Mesenchymal stem cell (in vitro differentiated cells and primary cell): ENCODE data around the gene SLC12A4.
"Not testable (repeated sequence)": the region's sequence is repeated elsewhere in the genome, so short reads cannot be mapped to it uniquely, and the experiment has no call there.

ENCODE experiments used
- DNase-seq: peaks from one replicate; pipeline ENCODE4 v3.0.0-alpha.2; 2013
- H2AFZ ChIP-seq: one replicate; pipeline ENCODE4 v1.6.1; 2013; ENCODE audit warnings: low read depth, mild to moderate bottlenecking, control low read depth, inconsistent platforms, low read length, moderate library complexity
- H2AK5ac ChIP-seq: 2 replicates; pipeline ENCODE4 v1.6.1; 2013; ENCODE audit warnings: low read length, moderate library complexity, mild to moderate bottlenecking, inconsistent platforms; ENCODE audit not compliant: severe bottlenecking
- H2BK120ac ChIP-seq: one replicate; pipeline ENCODE4 v1.6.1; 2013; ENCODE audit warnings: low read depth, mild to moderate bottlenecking, inconsistent platforms, low read length, moderate library complexity
- H2BK12ac ChIP-seq, 2 experiments: one replicate each; pipeline ENCODE4 v1.6.1; 2013; ENCODE audit warnings: inconsistent platforms in 2 of 2, low read length in 2 of 2, mild to moderate bottlenecking in 2 of 2, moderate library complexity in 2 of 2, control low read depth in 1 of 2
- H2BK15ac ChIP-seq: one replicate; pipeline ENCODE4 v1.6.1; 2013; ENCODE audit warnings: mild to moderate bottlenecking, low read depth, inconsistent platforms; ENCODE audit not compliant: poor library complexity, severe bottlenecking
- H2BK5ac ChIP-seq: 2 replicates; pipeline ENCODE4 v1.6.1; 2013; ENCODE audit warnings: low read depth, mild to moderate bottlenecking, low read length, control low read depth, inconsistent platforms; ENCODE audit not compliant: poor library complexity, severe bottlenecking
- H3K14ac ChIP-seq, 2 experiments: one replicate each; pipeline ENCODE4 v1.6.1; 2013; ENCODE audit warnings: inconsistent platforms in 2 of 2, low read length in 2 of 2, control low read depth in 1 of 2, mild to moderate bottlenecking in 1 of 2, moderate library complexity in 1 of 2
- H3K18ac ChIP-seq, 2 experiments: one replicate each; pipeline ENCODE4 v1.6.1; 2013; ENCODE audit warnings: inconsistent platforms in 2 of 2, low read length in 2 of 2, control low read depth in 1 of 2, low read depth in 1 of 2, mild to moderate bottlenecking in 1 of 2
- H3K23ac ChIP-seq, 2 experiments: one replicate each; pipeline ENCODE4 v1.6.1; 2013; ENCODE audit warnings: inconsistent platforms in 2 of 2, low read length in 2 of 2, mild to moderate bottlenecking in 2 of 2, moderate library complexity in 2 of 2, control low read depth in 1 of 2
- H3K27ac ChIP-seq: 2 replicates; pipeline ENCODE4 v1.5.1; 2013; ENCODE audit warnings: mild to moderate bottlenecking, moderate library complexity, low read length, control low read depth, inconsistent platforms; ENCODE audit not compliant: poor library complexity, severe bottlenecking
- H3K27me3 ChIP-seq, 2 experiments: 2 replicates each; pipeline versions ENCODE4 v1.6.1 to v1.7.0; 2013; ENCODE audit warnings: low read length in 2 of 2, mild to moderate bottlenecking in 2 of 2, moderate library complexity in 2 of 2, control low read depth in 1 of 2, inconsistent platforms in 1 of 2; ENCODE audit not compliant: control insufficient read depth in 1 of 2, insufficient read depth in 1 of 2
- H3K36me3 ChIP-seq, 2 experiments: 2 replicates each; pipeline versions ENCODE4 v1.6.1 to v1.7.0; 2013; ENCODE audit warnings: low read length in 2 of 2, control low read depth in 1 of 2, inconsistent platforms in 1 of 2, low read depth in 1 of 2, mild to moderate bottlenecking in 1 of 2; ENCODE audit not compliant: insufficient read depth in 2 of 2, control insufficient read depth in 1 of 2
- H3K4ac ChIP-seq, 2 experiments: one replicate each; pipeline ENCODE4 v1.6.1; 2013; ENCODE audit warnings: inconsistent platforms in 2 of 2, low read length in 2 of 2, mild to moderate bottlenecking in 2 of 2, moderate library complexity in 2 of 2, control low read depth in 1 of 2, low read depth in 1 of 2
- H3K4me1 ChIP-seq: 2 replicates; pipeline ENCODE4 v1.6.1; 2013; ENCODE audit warnings: low read depth, low read length, control low read depth; ENCODE audit not compliant: control insufficient read depth, insufficient read depth
- H3K4me2 ChIP-seq: 2 replicates; pipeline ENCODE4 v1.6.1; 2013; ENCODE audit warnings: low read length, mild to moderate bottlenecking, inconsistent platforms; ENCODE audit not compliant: poor library complexity, severe bottlenecking
- H3K4me3 ChIP-seq, 2 experiments: 2 replicates each; pipeline versions ENCODE4 v1.5.1 to v1.7.0; 2013; ENCODE audit warnings: low read length in 2 of 2, mild to moderate bottlenecking in 2 of 2, control low read depth in 1 of 2, low read depth in 1 of 2; ENCODE audit not compliant: insufficient read depth in 1 of 2
- H3K79me1 ChIP-seq: replicated peaks from 2 replicates; pipeline ENCODE4 v1.6.1; 2013; ENCODE audit warnings: mild to moderate bottlenecking, control low read depth, low read length, inconsistent platforms; ENCODE audit not compliant: poor library complexity, severe bottlenecking
- H3K9ac ChIP-seq: 2 replicates; pipeline ENCODE4 v1.7.0; 2013; ENCODE audit warnings: mild to moderate bottlenecking, low read length, moderate library complexity
- H3K9me3 ChIP-seq: 2 replicates; pipeline ENCODE4 v1.7.0; 2013; ENCODE audit warnings: mild to moderate bottlenecking, low read length; ENCODE audit not compliant: control insufficient read depth
- H4K8ac ChIP-seq: one replicate; pipeline ENCODE4 v1.6.1; 2013; ENCODE audit warnings: inconsistent platforms, mild to moderate bottlenecking, low read length, moderate library complexity
- H4K91ac ChIP-seq: one replicate; pipeline ENCODE4 v1.6.1; 2013; ENCODE audit warnings: mild to moderate bottlenecking, low read length, inconsistent platforms
- WGBS: methylation state at CpG from one replicate; pipeline ENCODE4 v1.1.7; 2013; ENCODE audit warnings: mixed read lengths; 5-methylcytosine and 5-hydroxymethylcytosine counted together

SLC12A4 gene

GRCh38 chr16:67917852-67918236 is 50.6 kb downstream of the SLC12A4 start:
- no peak overlapping the region for H4K8ac ChIP-seq
- DNase-seq: peak; percentile 93
- H3K9ac ChIP-seq: peak overlapping the region; percentile 33
- H2AK5ac ChIP-seq: no peak overlapping the region
- H3K27me3 ChIP-seq: no peaks in the 10 kb centered on the region
- H3K4me2 ChIP-seq: no peak overlapping the region
- no peaks in the 10 kb centered on the region for H3K9me3 ChIP-seq
- H3K4me3 ChIP-seq: no peak overlapping the region
- H3K36me3 ChIP-seq: peaks cover 8 to 56% of the 10 kb centered on the region in 2 experiments
- H3K18ac ChIP-seq: no peak overlapping the region
- H2BK120ac ChIP-seq: no peak overlapping the region
- H2BK12ac ChIP-seq: no peak overlapping the region
- no peak overlapping the region for H2BK5ac ChIP-seq
- peak overlapping the region; percentile 28 for H4K91ac ChIP-seq
- no peak overlapping the region for H2BK15ac ChIP-seq
- H3K79me1 ChIP-seq: peaks cover 59% of the 10 kb centered on the region
- peaks cover 26% of the 10 kb centered on the region for H3K4me1 ChIP-seq
- H3K23ac ChIP-seq: no peak overlapping the region
- H3K27ac ChIP-seq: peak overlapping the region; percentile 36
- WGBS: 23% methylated on average over 4 of the region's 4 CpGs
- H2AFZ ChIP-seq: no peak overlapping the region
- H3K4ac ChIP-seq: no peak overlapping the region
- peak overlapping the region in 1 of 2 experiments; percentile 67 for H3K14ac ChIP-seq

DNA sequence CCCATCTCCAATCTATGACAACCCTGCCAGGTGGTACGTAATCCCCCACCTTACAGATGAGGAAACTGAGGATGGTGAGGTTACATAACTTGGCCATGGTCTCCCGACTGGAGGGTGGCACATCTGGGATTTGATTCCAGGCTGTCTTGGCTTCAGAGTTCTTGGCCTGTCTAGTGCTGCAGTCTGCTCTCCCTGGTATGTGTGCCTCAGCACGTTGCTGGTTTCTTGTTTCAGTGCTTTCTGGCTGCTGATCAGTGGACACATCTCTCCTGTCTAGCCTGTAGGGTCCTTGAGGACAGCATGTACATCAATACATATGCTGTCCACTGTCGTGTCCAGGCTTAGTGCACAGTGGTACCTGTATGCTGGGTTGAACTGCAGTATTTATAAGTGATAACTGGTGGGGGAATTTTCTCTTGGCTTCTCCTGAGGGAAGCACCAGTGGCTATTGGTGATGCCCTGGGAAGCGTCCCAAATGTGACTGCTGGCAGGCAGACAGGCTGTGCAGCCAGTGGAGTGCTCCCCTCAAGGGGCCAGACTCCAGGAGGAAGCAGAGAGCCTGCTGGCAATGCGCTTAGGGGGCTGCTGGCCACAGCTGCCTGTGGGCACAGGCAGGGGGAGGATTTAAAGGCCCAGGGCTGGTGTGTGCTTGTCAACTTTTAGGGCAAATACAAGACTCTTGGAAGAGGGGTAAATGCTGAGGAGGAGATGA is 51.1 kb downstream of the SLC12A4 start:
- H3K4me2 ChIP-seq: no peak overlapping the region
- no peak overlapping the region for H3K18ac ChIP-seq
- no peak overlapping the region for H2AFZ ChIP-seq
- H3K4me3 ChIP-seq: no peak overlapping the region
- H3K14ac ChIP-seq: no peak overlapping the region
- H2BK120ac ChIP-seq: no peak overlapping the region
- no peak overlapping the region for H2BK15ac ChIP-seq
- H3K79me1 ChIP-seq: peaks cover 55% of the 10 kb centered on the region
- peak overlapping the region; percentile 33 for H3K9ac ChIP-seq
- peak overlapping the region; percentile 28 for H4K91ac ChIP-seq
- H3K27me3 ChIP-seq: no peaks in the 10 kb centered on the region
- peak overlapping the region in 1 of 2 experiments; percentile 4 for H2BK12ac ChIP-seq
- H3K4me1 ChIP-seq: peaks cover 26% of the 10 kb centered on the region
- WGBS: 71% methylated on average over 6 of the region's 6 CpGs
- no peak overlapping the region for H3K4ac ChIP-seq
- no peaks in the 10 kb centered on the region for H3K9me3 ChIP-seq
- H3K36me3 ChIP-seq: peaks cover 10 to 55% of the 10 kb centered on the region in 2 experiments
- no peak overlapping the region for H2AK5ac ChIP-seq
- H3K27ac ChIP-seq: peak overlapping the region; percentile 36
- no peak overlapping the region for H2BK5ac ChIP-seq
- H3K23ac ChIP-seq: no peak overlapping the region
- H4K8ac ChIP-seq: no peak overlapping the region
- DNase-seq: no peak

GRCh38 chr16:67915831-67916723 is 52.4 kb downstream of the SLC12A4 start:
- H3K23ac ChIP-seq: no peak overlapping the region
- H2BK15ac ChIP-seq: no peak overlapping the region
- peaks cover 22 to 64% of the 10 kb centered on the region in 2 experiments for H3K36me3 ChIP-seq
- no peak overlapping the region for H2AK5ac ChIP-seq
- DNase-seq: no peak
- H3K9ac ChIP-seq: no peak overlapping the region
- no peak overlapping the region for H2BK120ac ChIP-seq
- peaks cover 57% of the 10 kb centered on the region for H3K79me1 ChIP-seq
- no peak overlapping the region for H3K4ac ChIP-seq
- no peak overlapping the region for H3K4me2 ChIP-seq
- 64% methylated on average over 7 of the region's 7 CpGs for WGBS
- no peak overlapping the region for H2BK5ac ChIP-seq
- no peak overlapping the region for H3K14ac ChIP-seq
- H2AFZ ChIP-seq: no peak overlapping the region
- H3K4me1 ChIP-seq: peaks cover 26% of the 10 kb centered on the region
- peak overlapping the region in 1 of 2 experiments; percentile 42 for H3K18ac ChIP-seq
- H3K27ac ChIP-seq: no peak overlapping the region
- H3K9me3 ChIP-seq: no peaks in the 10 kb centered on the region
- no peak overlapping the region for H2BK12ac ChIP-seq
- no peak overlapping the region for H4K8ac ChIP-seq
- no peaks in the 10 kb centered on the region for H3K27me3 ChIP-seq
- H4K91ac ChIP-seq: no peak overlapping the region
- no peak overlapping the region for H3K4me3 ChIP-seq

DNA sequence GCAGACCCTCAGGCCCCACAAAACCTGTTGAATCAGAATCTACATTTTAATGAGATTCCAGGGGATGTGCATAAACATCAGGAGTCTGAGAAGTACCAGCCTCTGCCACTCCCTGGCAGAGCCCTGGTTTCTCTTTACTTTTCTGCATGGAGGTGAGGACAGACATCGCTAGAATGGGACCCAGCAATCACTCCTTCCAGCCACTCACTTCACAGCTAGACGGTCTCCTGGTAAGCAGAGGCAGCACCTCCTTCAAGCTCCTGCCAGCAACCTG is 53.0 kb downstream of the SLC12A4 start:
- H3K14ac ChIP-seq, H3K9ac ChIP-seq, H3K9me3 ChIP-seq, H3K27me3 ChIP-seq, DNase-seq, H2BK120ac ChIP-seq, H3K23ac ChIP-seq, H3K4me3 ChIP-seq, H2AK5ac ChIP-seq, H3K4me2 ChIP-seq, H4K91ac ChIP-seq, H2BK15ac ChIP-seq, H3K18ac ChIP-seq, H3K27ac ChIP-seq, H3K4ac ChIP-seq, H4K8ac ChIP-seq, H2BK12ac ChIP-seq, H2BK5ac ChIP-seq, H2AFZ ChIP-seq: not testable (repeated sequence)
- Histone ChIP-seq H3K36me3 (peaks cover 27 to 67% of the 10 kb centered on the region in 2 experiments), H3K4me1 (peaks cover 31% of the 10 kb centered on the region), H3K79me1 (peaks cover 58% of the 10 kb centered on the region)
- 71% methylated on average over 1 of the region's 2 CpGs for WGBS
